BLaER1 (cell line): ENCODE measurements around the gene AGBL1.

ENCODE experiments used
- H3K27ac ChIP-seq: shearing (Covaris generic); formaldehyde crosslinking; 2 replicates; pipeline ENCODE4 v1.8.1; 2022
- H3K27me3 ChIP-seq: shearing (Covaris generic); formaldehyde crosslinking; 2 replicates; pipeline ENCODE4 v1.8.1; 2022
- H3K36me3 ChIP-seq: shearing (Covaris generic); formaldehyde crosslinking; 2 replicates; pipeline ENCODE4 v1.8.1; 2022
- H3K4me1 ChIP-seq: shearing (Covaris generic); formaldehyde crosslinking; 2 replicates; pipeline ENCODE4 v1.8.1; 2022
- H3K4me2 ChIP-seq: shearing (Covaris generic); formaldehyde crosslinking; 2 replicates; pipeline ENCODE4 v1.8.1; 2022
- H3K4me3 ChIP-seq: shearing (Covaris generic); formaldehyde crosslinking; 2 replicates; pipeline ENCODE4 v1.8.1; 2022
- H3K9ac ChIP-seq: shearing (Covaris generic); formaldehyde crosslinking; 2 replicates; pipeline ENCODE4 v1.8.1; 2022
- H3K9me3 ChIP-seq: shearing (Covaris generic); formaldehyde crosslinking; 2 replicates; pipeline ENCODE4 v1.8.1; 2022
- H4K20me1 ChIP-seq: shearing (Covaris generic); formaldehyde crosslinking; 2 replicates; pipeline ENCODE4 v1.8.1; 2022
- Cebpa-rat ChIP-seq: shearing (Covaris generic); IDR thresholded peaks from 2 replicates; pipeline ENCODE4 v1.8.1; 2022

AGBL1 gene

DNA sequence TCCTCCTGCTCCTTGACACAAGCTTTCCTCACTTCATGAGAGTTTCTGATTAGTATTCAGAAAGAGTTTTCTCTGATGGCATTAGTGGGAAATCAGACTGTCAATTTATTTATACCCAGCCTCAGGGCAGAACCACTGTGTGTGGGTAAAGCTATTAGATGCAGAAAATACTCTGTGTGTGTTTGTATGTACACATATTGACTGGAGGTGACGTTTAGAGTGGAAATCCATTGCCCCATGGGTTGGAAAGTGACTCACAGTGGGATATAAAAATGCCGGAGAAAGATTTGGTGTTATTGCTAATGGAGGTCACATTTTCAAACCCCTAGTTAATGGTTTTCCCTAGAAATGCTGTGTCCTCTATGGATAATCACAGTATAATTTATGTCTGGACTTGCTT, 577.6 kb downstream of the AGBL1 start:
- Histone ChIP-seq H3K27me3 (no peaks in the 10 kb centered on the region), H3K27ac (no peak overlapping the region), H3K4me3 (no peak overlapping the region), H3K36me3 (no peaks in the 10 kb centered on the region), H4K20me1 (no peaks in the 10 kb centered on the region), H3K9ac (no peak overlapping the region), H3K4me2 (no peak overlapping the region), H3K4me1 (peaks cover 26% of the 10 kb centered on the region), H3K9me3 (no peaks in the 10 kb centered on the region)
- no peak for TF ChIP-seq Cebpa-rat

DNA sequence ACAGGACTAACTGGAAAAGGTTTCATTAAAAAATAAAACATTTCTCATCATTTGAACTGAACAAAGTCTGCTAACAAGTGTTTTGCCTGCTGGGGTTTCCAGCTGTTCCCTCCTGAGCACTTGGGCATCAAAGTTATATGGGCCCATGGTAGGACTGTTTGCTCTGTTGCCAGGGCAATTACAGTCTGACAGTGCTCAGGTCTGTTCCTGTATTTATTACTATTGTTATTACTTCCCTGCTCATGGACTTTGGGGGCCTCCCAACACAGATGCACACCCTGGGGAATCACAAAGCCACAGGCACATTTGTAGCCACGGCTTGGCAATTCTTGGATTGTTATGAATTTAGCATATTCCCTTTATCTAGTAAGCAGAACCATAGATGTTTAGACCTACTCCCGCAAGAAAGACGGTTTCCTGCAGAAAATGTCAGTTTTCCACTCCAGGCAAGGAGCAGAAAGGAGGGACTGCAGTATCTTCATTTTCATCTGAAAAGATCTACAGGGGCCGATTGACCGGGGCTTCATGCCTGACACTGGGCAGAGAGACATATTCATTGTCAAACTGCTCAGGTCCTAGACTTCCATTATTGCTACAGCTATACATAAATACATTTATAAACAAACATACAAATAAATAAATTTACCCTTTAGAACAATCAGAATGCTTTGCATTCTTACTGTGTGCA, 580.2 kb downstream of the AGBL1 start:
- TF ChIP-seq Cebpa-rat, result no peak
- H3K4me1 ChIP-seq, result peaks cover under 1% of the 10 kb centered on the region; the same call in 1 of the 2 replicates
- no peaks in the 10 kb centered on the region for H4K20me1 ChIP-seq
- H3K9ac ChIP-seq, result no peak overlapping the region
- no peaks in the 10 kb centered on the region for H3K27me3 ChIP-seq
- H3K27ac ChIP-seq, result no peak overlapping the region
- no peak overlapping the region for H3K4me2 ChIP-seq
- H3K9me3 ChIP-seq, result no peaks in the 10 kb centered on the region
- no peaks in the 10 kb centered on the region for H3K36me3 ChIP-seq
- no peak overlapping the region for H3K4me3 ChIP-seq

DNA sequence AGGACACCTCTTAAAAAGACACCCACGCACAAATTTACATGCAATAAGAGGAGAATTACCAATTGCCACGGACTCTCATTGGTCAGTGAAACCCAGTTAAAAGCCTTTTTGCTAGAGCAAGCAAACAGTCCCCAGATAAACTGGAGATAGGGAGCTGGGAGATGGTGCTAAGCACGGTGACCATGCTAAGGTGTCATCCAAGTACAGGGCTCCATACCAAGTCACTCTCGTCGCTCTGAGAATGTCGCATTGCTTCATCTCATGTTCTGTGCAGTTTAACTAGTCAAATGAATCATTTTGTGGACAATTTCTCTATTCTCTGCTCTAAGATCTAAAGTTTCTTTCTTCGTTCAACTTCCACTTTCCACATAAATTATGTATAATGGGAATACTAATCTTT, 581.9 kb downstream of the AGBL1 start:
- Histone ChIP-seq H3K9me3 (no peaks in the 10 kb centered on the region), H4K20me1 (no peaks in the 10 kb centered on the region), H3K4me1 (no peaks in the 10 kb centered on the region), H3K4me2 (no peak overlapping the region), H3K27ac (no peak overlapping the region), H3K4me3 (no peak overlapping the region), H3K36me3 (no peaks in the 10 kb centered on the region), H3K27me3 (no peaks in the 10 kb centered on the region), H3K9ac (no peak overlapping the region)
- no peak for TF ChIP-seq Cebpa-rat

DNA sequence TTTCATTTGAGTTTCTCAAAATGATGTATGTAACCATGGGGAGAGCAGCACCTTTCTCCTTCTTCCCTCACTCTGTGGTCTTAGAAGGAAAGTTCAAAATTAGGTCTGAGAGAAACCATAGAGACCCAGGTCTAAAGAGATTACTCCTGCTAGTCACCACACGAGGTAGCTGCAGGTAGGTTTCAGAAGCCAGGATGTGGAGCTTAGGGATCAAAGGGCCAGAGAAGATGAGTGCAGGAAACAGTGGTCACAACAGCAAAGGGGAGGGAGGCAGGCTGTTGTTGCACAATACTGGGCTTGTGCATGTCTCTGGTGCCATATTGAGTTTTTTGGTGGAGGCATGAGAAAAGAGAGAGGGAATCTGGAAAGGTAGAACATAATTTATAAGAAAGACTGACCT, 583.6 kb downstream of the AGBL1 start:
- Histone ChIP-seq H3K36me3 (no peaks in the 10 kb centered on the region), H3K9me3 (no peaks in the 10 kb centered on the region), H3K4me2 (no peak overlapping the region), H3K9ac (no peak overlapping the region), H3K27ac (no peak overlapping the region), H3K27me3 (no peaks in the 10 kb centered on the region), H3K4me1 (no peaks in the 10 kb centered on the region), H4K20me1 (no peaks in the 10 kb centered on the region), H3K4me3 (no peak overlapping the region)
- no peak for TF ChIP-seq Cebpa-rat

DNA sequence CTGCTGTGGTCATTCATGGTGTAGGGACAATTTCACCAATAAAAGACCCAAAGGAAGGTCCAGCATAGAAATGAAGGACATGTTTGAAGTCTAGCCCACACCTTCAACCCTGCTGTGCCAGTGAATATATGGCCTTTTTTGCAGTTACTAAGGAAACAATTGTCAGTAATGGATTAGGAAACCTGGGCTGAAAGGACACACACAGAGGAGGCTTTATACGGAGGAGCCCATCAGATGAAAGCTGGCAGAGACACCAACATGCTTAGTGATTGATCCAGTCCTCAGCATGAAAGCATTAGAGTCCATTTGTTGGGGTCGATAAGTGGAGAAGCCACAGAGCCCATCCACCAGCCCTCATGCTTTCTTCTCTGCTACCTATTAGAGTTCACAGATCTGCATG, 584.3 kb downstream of the AGBL1 start:
- no peak overlapping the region for H3K9ac ChIP-seq
- H3K27ac ChIP-seq, result no peak overlapping the region
- H3K4me3 ChIP-seq, result no peak overlapping the region
- no peak for TF ChIP-seq Cebpa-rat
- H3K36me3 ChIP-seq, result no peaks in the 10 kb centered on the region
- H3K4me1 ChIP-seq, result no peaks in the 10 kb centered on the region
- no peaks in the 10 kb centered on the region for H3K9me3 ChIP-seq
- H3K27me3 ChIP-seq, result no peaks in the 10 kb centered on the region
- no peak overlapping the region for H3K4me2 ChIP-seq
- no peaks in the 10 kb centered on the region for H4K20me1 ChIP-seq

DNA sequence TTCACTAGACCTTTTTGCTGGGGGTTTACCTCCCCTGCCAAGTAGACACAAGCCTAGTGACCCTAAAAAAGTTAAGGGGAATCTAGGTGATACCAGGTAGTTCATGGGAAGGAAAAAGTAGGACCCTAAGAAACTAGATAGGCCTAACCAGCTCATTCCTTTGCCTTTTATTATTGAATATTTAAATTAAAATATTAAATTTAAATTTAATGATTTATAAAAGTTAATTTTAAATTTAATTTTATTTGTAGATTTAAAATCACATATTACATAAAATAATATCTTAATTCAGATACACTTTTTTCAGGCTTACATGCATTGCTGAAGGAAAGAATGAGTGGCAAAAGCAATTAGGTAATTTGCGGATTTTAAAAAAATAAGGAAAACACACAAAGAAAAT, 584.9 kb downstream of the AGBL1 start:
- H3K36me3 ChIP-seq, result no peaks in the 10 kb centered on the region

DNA sequence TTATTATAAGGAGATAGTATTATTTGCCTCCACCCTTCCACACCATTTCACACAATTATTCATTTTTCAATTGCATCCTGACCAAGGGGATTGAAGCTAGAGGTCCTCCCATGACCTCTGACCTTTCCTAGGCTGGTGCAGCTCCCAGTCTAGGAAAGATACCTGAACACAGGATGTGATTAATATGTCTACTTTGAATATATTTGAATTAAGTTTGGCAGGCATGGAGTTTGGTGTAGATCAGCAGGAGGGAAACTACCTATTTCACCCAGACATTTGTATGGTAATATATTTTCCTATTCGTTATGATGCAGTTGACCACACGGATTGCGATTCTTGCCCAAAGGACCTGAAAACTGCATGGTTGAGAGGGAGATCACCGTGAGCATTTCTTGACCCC, 596.3 kb downstream of the AGBL1 start:
- TF ChIP-seq Cebpa-rat, result no peak
- Histone ChIP-seq H3K27me3 (no peaks in the 10 kb centered on the region), H3K9me3 (no peaks in the 10 kb centered on the region), H3K36me3 (no peaks in the 10 kb centered on the region), H3K9ac (no peak overlapping the region), H4K20me1 (no peaks in the 10 kb centered on the region), H3K27ac (no peak overlapping the region), H3K4me2 (no peak overlapping the region), H3K4me1 (no peaks in the 10 kb centered on the region), H3K4me3 (no peak overlapping the region)

More for the DNA sequence above, 584.9 kb downstream of the AGBL1 start:
- H4K20me1 ChIP-seq, result no peaks in the 10 kb centered on the region
- H3K27me3 ChIP-seq, result no peaks in the 10 kb centered on the region
- no peak overlapping the region for H3K27ac ChIP-seq
- no peak for TF ChIP-seq Cebpa-rat
- no peaks in the 10 kb centered on the region for H3K9me3 ChIP-seq
- no peak overlapping the region for H3K4me2 ChIP-seq
- no peaks in the 10 kb centered on the region for H3K4me1 ChIP-seq
- H3K9ac ChIP-seq, result no peak overlapping the region
- H3K4me3 ChIP-seq, result no peak overlapping the region

DNA sequence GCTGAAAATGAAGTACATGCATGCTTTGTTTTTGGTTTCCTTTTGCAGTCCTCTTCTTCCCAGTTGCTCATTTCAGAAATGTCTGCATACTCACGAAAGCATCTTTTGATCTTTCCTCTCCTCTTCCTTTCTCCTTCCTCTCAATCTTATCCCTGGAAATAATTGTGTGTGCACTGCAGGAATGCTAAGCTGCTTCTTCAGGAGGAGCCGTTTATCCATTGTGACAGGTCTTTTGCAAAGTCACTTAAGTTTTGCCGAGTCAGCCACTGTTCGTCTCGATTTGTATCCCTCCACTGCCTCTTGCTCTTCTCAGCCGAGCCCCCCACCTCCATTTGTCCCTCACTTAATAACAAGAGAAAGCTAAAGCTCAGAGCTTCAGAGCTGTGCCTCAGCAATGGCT, 597.6 kb downstream of the AGBL1 start:
- H3K9me3 ChIP-seq, result no peaks in the 10 kb centered on the region
- no peaks in the 10 kb centered on the region for H3K4me1 ChIP-seq
- no peak overlapping the region for H3K4me2 ChIP-seq
- no peak overlapping the region for H3K9ac ChIP-seq
- no peak for TF ChIP-seq Cebpa-rat
- no peaks in the 10 kb centered on the region for H3K36me3 ChIP-seq
- H3K27me3 ChIP-seq, result no peaks in the 10 kb centered on the region
- no peak overlapping the region for H3K27ac ChIP-seq
- no peak overlapping the region for H3K4me3 ChIP-seq
- no peaks in the 10 kb centered on the region for H4K20me1 ChIP-seq

DNA sequence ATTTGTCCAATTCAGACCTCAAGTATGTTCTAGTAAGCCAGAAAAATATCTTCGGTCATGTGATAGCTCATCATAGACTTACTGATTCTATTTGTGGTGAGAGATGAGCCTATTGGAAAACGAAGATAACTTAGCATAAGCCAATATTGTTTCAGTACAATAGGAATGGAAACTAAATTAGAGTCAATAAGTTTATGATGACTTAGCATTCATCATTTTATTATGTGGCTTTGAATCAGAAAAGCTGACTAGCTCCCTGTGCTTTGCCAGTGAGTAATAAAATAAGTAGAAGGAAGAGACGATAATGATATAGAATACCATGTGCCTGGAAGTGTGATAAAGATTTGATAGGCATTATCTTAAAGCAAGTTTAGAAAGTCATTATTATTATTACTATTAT, 605.6 kb downstream of the AGBL1 start:
- no peak for TF ChIP-seq Cebpa-rat
- no peaks in the 10 kb centered on the region for H3K9me3 ChIP-seq
- H4K20me1 ChIP-seq, result no peaks in the 10 kb centered on the region
- no peak overlapping the region for H3K9ac ChIP-seq
- H3K36me3 ChIP-seq, result no peaks in the 10 kb centered on the region
- H3K4me1 ChIP-seq, result no peaks in the 10 kb centered on the region
- no peak overlapping the region for H3K4me2 ChIP-seq
- no peak overlapping the region for H3K27ac ChIP-seq
- H3K27me3 ChIP-seq, result no peaks in the 10 kb centered on the region
- no peak overlapping the region for H3K4me3 ChIP-seq

DNA sequence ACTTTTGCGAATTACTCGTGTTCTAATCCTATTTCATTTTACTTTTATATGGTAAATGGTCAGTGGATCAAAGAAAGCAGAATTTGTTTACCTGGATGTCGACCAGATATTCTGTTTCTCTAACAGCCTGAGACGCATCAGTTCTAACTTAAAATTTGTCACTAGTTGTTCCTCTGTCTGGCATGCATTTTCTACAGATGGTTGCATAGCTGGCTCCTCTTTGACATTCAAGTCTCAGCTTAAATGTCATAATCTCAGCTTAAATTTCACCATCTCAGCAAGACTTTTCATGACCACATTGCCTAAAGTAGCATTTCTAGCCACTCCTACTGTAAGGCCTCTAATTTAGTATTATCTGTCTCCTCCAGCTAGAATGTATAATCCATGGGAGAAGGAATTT, 609.3 kb downstream of the AGBL1 start:
- H3K4me3 ChIP-seq, result no peak overlapping the region
- no peak overlapping the region for H3K27ac ChIP-seq
- H3K4me1 ChIP-seq, result no peaks in the 10 kb centered on the region
- no peaks in the 10 kb centered on the region for H3K27me3 ChIP-seq
- no peaks in the 10 kb centered on the region for H3K36me3 ChIP-seq
- no peak for TF ChIP-seq Cebpa-rat
- H3K4me2 ChIP-seq, result no peak overlapping the region
- H3K9me3 ChIP-seq, result no peaks in the 10 kb centered on the region
- H4K20me1 ChIP-seq, result no peaks in the 10 kb centered on the region
- no peak overlapping the region for H3K9ac ChIP-seq

DNA sequence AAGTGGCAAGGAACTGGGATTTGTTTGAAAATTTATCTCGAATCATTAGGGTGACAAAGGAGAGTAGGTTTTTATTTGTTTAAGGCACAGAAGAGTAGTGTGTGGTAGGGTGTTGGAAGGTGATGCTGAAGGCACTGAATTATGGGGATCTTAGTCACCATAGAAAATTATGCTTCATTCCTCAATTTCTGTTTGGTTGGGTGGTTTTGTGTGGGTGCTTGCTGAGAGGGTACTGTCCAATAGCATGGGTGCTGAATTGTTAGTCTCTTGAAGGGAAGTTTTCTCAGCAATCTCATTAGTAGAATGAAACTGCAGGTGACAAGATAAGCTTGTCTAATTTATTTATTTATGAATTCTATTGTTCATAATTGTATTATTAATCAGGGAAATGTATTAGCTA, 610.9 kb downstream of the AGBL1 start:
- Histone ChIP-seq H4K20me1 (no peaks in the 10 kb centered on the region), H3K9me3 (no peaks in the 10 kb centered on the region), H3K4me2 (no peak overlapping the region), H3K27ac (no peak overlapping the region), H3K4me1 (no peaks in the 10 kb centered on the region), H3K27me3 (no peaks in the 10 kb centered on the region), H3K36me3 (no peaks in the 10 kb centered on the region), H3K4me3 (no peak overlapping the region), H3K9ac (no peak overlapping the region)
- no peak for TF ChIP-seq Cebpa-rat
